ENCODE measurements around the gene ESRRG. TPM values are rescaled to one million over a fixed set of nuclear protein-coding genes. Genes with fewer than 3 reads are reported as not detected.

ESRRG gene
- total and polyA plus RNA-seq, 2 donors (not counting 1 experiment from before 2014, with no cell fraction given), result 0.06 TPM; not detected in 1

GRCh38 chr1:216562383-216562782 is 160.8 kb downstream of the ESRRG start:
- H4K20me1 ChIP-seq (ENCODE audit: control insufficient read depth, insufficient read depth, low read length, poor library complexity, severe bottlenecking), result no peaks in the 10 kb centered on the region
- H3K9ac ChIP-seq (ENCODE audit: low read length), result no peak overlapping the region
- H3K27me3 ChIP-seq (replicated peaks in 1 of 4; ENCODE audit: control extremely low read depth in 1 of 4, control insufficient read depth in 3 of 4, insufficient read depth in 4 of 4, low read length in 3 of 4), result no peaks in the 10 kb centered on the region
- ATAC-seq (ENCODE audit: low read depth), result no peak
- no peaks in the 10 kb centered on the region for H3K4me1 Mint-ChIP-seq
- no peak overlapping the region for H3K4me3 ChIP-seq (ENCODE audit: control extremely low read depth in 1 of 5, extremely low read depth in 1 of 5, insufficient read depth in 1 of 5, low read depth in 2 of 5, low read length in 4 of 5)
- ChIA-PET CTCF (no interaction called here), POLR2A (no interaction called here)
- no peaks in the 10 kb centered on the region for H3K9me3 Mint-ChIP-seq (ENCODE audit: insufficient read depth)
- H3K27ac ChIP-seq (ENCODE audit: low read length in 2 of 2), result no peak overlapping the region
- H3K9me3 ChIP-seq (ENCODE audit: control extremely low read depth in 1 of 3, control insufficient read depth in 2 of 3, insufficient read depth in 1 of 3, low read length in 2 of 3), result no peaks in the 10 kb centered on the region
- H3K79me2 ChIP-seq (ENCODE audit: control insufficient read depth, insufficient read depth, low read length), result no peaks in the 10 kb centered on the region
- H3K27ac Mint-ChIP-seq, result no peak overlapping the region
- no peak overlapping the region for H3K4me2 ChIP-seq (replicated peaks; ENCODE audit: low read depth, low read length, poor library complexity, severe bottlenecking)
- peak; percentile 19 for DNase-seq
- TF ChIP-seq, protein P1, sequence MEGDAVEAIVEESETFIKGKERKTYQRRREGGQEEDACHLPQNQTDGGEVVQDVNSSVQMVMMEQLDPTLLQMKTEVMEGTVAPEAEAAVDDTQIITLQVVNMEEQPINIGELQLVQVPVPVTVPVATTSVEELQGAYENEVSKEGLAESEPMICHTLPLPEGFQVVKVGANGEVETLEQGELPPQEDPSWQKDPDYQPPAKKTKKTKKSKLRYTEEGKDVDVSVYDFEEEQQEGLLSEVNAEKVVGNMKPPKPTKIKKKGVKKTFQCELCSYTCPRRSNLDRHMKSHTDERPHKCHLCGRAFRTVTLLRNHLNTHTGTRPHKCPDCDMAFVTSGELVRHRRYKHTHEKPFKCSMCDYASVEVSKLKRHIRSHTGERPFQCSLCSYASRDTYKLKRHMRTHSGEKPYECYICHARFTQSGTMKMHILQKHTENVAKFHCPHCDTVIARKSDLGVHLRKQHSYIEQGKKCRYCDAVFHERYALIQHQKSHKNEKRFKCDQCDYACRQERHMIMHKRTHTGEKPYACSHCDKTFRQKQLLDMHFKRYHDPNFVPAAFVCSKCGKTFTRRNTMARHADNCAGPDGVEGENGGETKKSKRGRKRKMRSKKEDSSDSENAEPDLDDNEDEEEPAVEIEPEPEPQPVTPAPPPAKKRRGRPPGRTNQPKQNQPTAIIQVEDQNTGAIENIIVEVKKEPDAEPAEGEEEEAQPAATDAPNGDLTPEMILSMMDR (IDR thresholded peaks at IDR 0.05), result no peak
- TF ChIP-seq EZH2 (IDR thresholded peaks at IDR 0.05; ENCODE audit: borderline replicate concordance, insufficient read depth, low read depth, low read length, poor library complexity, severe bottlenecking), result no peak
- 50% methylated on average over 1 of the region's 3 CpGs for WGBS (ENCODE audit: insufficient coverage)
- no peaks in the 10 kb centered on the region for H3K27me3 Mint-ChIP-seq
- no peaks in the 10 kb centered on the region for H3K36me3 ChIP-seq (replicated peaks in 1 of 2; ENCODE audit: control extremely low read depth in 1 of 2, control insufficient read depth in 1 of 2, extremely low read depth in 1 of 2, insufficient read depth in 2 of 2, low read length in 1 of 2)
- no peak overlapping the region for H3K4me3 Mint-ChIP-seq
- H2AFZ ChIP-seq (ENCODE audit: insufficient read depth, low read depth, low read length, poor library complexity, severe bottlenecking), result no peak overlapping the region
- intact Hi-C loops (cut with micrococcal nuclease), result no loop called here
- no peaks in the 10 kb centered on the region for H3K4me1 ChIP-seq (ENCODE audit: control insufficient read depth in 2 of 2, insufficient read depth in 2 of 2, low read length in 2 of 2)

DNA sequence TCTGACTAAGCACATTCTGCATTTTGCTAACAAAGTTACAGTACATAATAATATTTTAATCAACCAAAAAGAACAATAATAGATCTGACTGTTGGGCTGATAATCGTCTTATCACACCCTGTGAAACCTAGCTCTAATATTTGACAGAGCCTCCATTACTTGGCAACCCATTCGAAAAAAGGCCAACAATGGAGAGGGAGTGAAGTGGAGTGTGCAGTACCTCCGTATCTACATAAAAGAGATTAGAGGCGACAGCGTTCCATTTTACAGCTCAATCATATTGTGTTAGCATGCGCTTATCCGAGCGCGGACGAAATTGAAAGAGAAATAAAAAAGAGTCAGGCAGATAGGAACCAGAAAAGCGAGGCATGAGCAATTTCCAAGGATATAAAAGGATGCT is 162.7 kb downstream of the ESRRG start:
- Histone ChIP-seq H3K79me2 (ENCODE audit: control insufficient read depth, insufficient read depth, low read length) (no peaks in the 10 kb centered on the region), H3K4me1 (ENCODE audit: control insufficient read depth in 2 of 2, insufficient read depth in 2 of 2, low read length in 2 of 2) (no peaks in the 10 kb centered on the region), H4K20me1 (ENCODE audit: control insufficient read depth, insufficient read depth, low read length, poor library complexity, severe bottlenecking) (no peaks in the 10 kb centered on the region), H3K4me3 (ENCODE audit: control extremely low read depth in 1 of 5, extremely low read depth in 1 of 5, insufficient read depth in 1 of 5, low read depth in 2 of 5, low read length in 4 of 5) (no peak overlapping the region), H3K27me3 (replicated peaks in 1 of 4; ENCODE audit: control extremely low read depth in 1 of 4, control insufficient read depth in 3 of 4, insufficient read depth in 4 of 4, low read length in 3 of 4) (no peaks in the 10 kb centered on the region), H3K27ac (ENCODE audit: low read length in 2 of 2) (no peak overlapping the region), H3K4me2 (replicated peaks; ENCODE audit: low read depth, low read length, poor library complexity, severe bottlenecking) (no peak overlapping the region), H2AFZ (ENCODE audit: insufficient read depth, low read depth, low read length, poor library complexity, severe bottlenecking) (no peak overlapping the region), H3K36me3 (replicated peaks in 1 of 2; ENCODE audit: control extremely low read depth in 1 of 2, control insufficient read depth in 1 of 2, extremely low read depth in 1 of 2, insufficient read depth in 2 of 2, low read length in 1 of 2) (no peaks in the 10 kb centered on the region), H3K9me3 (ENCODE audit: control extremely low read depth in 1 of 3, control insufficient read depth in 2 of 3, insufficient read depth in 1 of 3, low read length in 2 of 3) (no peaks in the 10 kb centered on the region), H3K9ac (ENCODE audit: low read length) (no peak overlapping the region)
- Mint-ChIP-seq H3K27me3 (no peaks in the 10 kb centered on the region), H3K4me3 (no peak overlapping the region), H3K9me3 (ENCODE audit: insufficient read depth) (no peaks in the 10 kb centered on the region), H3K27ac (no peak overlapping the region), H3K4me1 (no peaks in the 10 kb centered on the region)
- CTCF ChIA-PET, result no interaction called here
- intact Hi-C loops (cut with micrococcal nuclease), result no loop called here
- no peak for TF ChIP-seq EZH2 (IDR thresholded peaks at IDR 0.05; ENCODE audit: borderline replicate concordance, insufficient read depth, low read depth, low read length, poor library complexity, severe bottlenecking)
- TF ChIP-seq, protein P1 (IDR thresholded peaks at IDR 0.05), result no peak
- DNase-seq, result no peak
- 100% methylated on average over 2 of the region's 11 CpGs for WGBS (ENCODE audit: insufficient coverage)
- POLR2A ChIA-PET, result no interaction called here
- ATAC-seq (ENCODE audit: low read depth), result no peak
